ENCODE measurements around the gene RPS10. TPM values are rescaled to one million over a fixed set of nuclear protein-coding genes. Genes with fewer than 3 reads are reported as not detected.

The RPS10 gene
- 1,894 and 2,285 TPM in 2 replicates for total RNA-seq

GRCh38 chr6:34425498-34426410 is at the start of gene RPS10:
TSS of gene RPS10 (minus strand) at chr6:34426069. CDS start at chr6:34425221, 848 bp downstream.

DNA sequence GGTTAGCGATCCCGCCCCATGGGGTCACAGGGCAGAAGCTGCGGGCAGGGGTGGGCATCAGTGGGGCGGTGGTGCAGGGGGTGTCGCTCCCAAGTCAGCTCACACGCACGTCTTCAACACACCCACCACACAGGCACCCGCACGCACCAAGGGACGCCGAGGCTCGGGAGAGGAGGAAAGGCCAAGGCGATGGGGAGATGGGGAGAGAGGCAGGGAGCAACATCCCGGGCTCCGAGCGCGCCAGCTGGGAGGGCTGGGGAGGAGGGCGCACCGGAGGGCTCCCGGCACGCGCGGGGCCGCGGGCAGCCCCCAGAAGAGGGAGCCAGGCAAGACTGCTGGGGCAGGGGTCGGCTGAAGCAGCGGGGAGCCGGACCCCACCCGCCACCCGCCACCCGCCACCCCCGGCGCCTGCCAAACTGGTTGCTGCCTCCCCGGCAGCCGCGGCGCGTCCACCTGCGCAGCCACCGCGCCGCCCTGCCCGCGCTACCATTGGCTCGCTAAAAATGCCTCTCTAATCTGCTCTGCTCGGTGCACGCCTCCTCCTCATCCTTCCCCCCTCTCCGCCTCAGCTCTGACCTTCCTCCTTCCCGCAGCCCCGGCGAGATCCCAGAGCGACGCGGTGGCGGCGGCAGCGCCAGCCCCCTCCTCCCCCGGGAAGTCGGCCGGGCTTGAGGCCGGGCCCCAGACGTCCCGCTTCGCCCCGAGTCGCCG is 39.8 kb upstream of the RPS10 start, which contains the start of gene PACSIN1:
Gene PACSIN1, plus strand, starts transcription at position 546 of the 711 bp plus-strand sequence. CDS start 60,230 bp downstream, outside the sequence.

GRCh38 chr6:34392497-34393190 is 33.2 kb downstream of the RPS10 start, which contains the start of gene NUDT3:
TSS of gene NUDT3 (minus strand) at chr6:34392669. CDS start at chr6:34392362, 307 bp downstream.

Other genes starting within 250 kb of the RPS10 start
- gene HMGA1, start 189.2 kb downstream of the RPS10 start, total RNA-seq: 48.3 and 220 TPM in 2 replicates
- gene SMIM29, start 177.1 kb downstream of the RPS10 start, total RNA-seq: 14.9 and 23.2 TPM in 2 replicates
- 12.2 and 15.1 TPM in 2 replicates for gene NUDT3, start 33.4 kb downstream of the RPS10 start, total RNA-seq
- gene PACSIN1, start 40.0 kb upstream of the RPS10 start, total RNA-seq: not detected in 2 replicates
- not detected in 2 replicates for gene SPDEF, start 130.3 kb upstream of the RPS10 start, total RNA-seq

Measured in placental epithelial cell (primary cell).